Stimulated activated effector memory CD8-positive, alpha-beta T cell treated with anti-CD3 and anti-CD28 coated beads, Interleukin-12 subunit alpha, Interleukin-12 subunit beta, amount 100 ng/mL, for 72 hours (primary cell): ENCODE data around the gene LRRC71.

Experiments
- ATAC-seq: fragments of 150-1000 bp; cut with Tn5 transposase; 2 replicates; pipeline ENCODE4 v1.10.0; 2021
- DNase-seq, 2 donors: peaks; one replicate each; pipeline ENCODE4 v3.0.0; 2021 to 2022; ENCODE audit warnings: low spot score in 2 of 2
- H3K27ac Mint-ChIP-seq: one replicate; pipeline ENCODE4 v1.8.0; 2022; ENCODE audit warnings: mild to moderate bottlenecking, mixed read lengths
- H3K36me3 Mint-ChIP-seq: one replicate; pipeline ENCODE4 v1.8.0; 2022; ENCODE audit warnings: mild to moderate bottlenecking, mixed read lengths
- H3K4me1 Mint-ChIP-seq: one replicate; pipeline ENCODE4 v1.8.0; 2022; ENCODE audit warnings: mixed read lengths
- H3K4me3 Mint-ChIP-seq: one replicate; pipeline ENCODE4 v1.8.0; 2022; ENCODE audit warnings: mild to moderate bottlenecking, mixed read lengths
- H3K9me3 Mint-ChIP-seq: one replicate; pipeline ENCODE4 v1.8.0; 2022; ENCODE audit warnings: mixed read lengths

The LRRC71 gene

DNA sequence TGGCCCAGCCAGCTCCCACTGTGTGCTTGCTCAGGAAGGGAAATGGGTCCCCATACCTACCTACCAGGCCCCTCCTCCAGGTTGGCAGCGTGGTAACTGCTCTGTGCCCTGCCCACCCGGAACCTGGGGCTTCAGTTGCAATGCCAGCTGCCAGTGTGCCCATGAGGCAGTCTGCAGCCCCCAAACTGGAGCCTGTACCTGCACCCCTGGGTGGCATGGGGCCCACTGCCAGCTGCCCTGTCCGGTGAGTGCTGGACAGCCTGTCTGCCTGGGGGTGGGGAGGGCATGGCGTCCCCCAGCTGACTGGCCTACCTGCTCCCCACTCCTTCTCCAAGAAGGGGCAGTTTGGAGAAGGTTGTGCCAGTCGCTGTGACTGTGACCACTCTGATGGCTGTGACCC, 10.8 kb upstream of the LRRC71 start:
- peaks cover 16% of the 10 kb centered on the region for H3K4me1 Mint-ChIP-seq
- no peak for DNase-seq
- H3K36me3 Mint-ChIP-seq: no peaks in the 10 kb centered on the region
- H3K4me3 Mint-ChIP-seq: no peak overlapping the region
- no peaks in the 10 kb centered on the region for H3K9me3 Mint-ChIP-seq
- no peak for ATAC-seq
- H3K27ac Mint-ChIP-seq: no peak overlapping the region

DNA sequence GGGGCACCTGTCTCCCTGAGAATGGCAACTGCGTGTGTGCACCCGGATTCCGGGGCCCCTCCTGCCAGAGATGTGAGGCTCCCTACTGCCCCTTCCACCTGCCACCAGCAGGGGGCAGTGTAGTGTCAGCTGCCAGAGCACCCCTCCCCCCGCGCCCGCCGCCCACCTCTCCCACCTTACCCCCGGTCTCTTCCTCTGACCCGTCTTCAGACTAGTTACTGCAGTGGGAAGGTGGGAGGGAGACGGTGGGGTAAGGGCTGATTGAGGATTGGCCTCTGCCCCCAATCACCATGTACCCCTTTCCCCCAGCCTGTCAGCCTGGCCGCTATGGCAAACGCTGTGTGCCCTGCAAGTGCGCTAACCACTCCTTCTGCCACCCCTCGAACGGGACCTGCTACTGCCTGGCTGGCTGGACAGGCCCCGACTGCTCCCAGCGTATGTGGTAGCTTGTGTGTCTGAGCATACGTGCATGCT, 10.1 kb upstream of the LRRC71 start:
- H3K27ac Mint-ChIP-seq: no peak overlapping the region
- peak; percentile 37 for ATAC-seq
- H3K4me1 Mint-ChIP-seq: peaks cover 16% of the 10 kb centered on the region
- no peaks in the 10 kb centered on the region for H3K9me3 Mint-ChIP-seq
- H3K36me3 Mint-ChIP-seq: no peaks in the 10 kb centered on the region
- peak; percentile 57 to 78 for DNase-seq
- H3K4me3 Mint-ChIP-seq: no peak overlapping the region

DNA sequence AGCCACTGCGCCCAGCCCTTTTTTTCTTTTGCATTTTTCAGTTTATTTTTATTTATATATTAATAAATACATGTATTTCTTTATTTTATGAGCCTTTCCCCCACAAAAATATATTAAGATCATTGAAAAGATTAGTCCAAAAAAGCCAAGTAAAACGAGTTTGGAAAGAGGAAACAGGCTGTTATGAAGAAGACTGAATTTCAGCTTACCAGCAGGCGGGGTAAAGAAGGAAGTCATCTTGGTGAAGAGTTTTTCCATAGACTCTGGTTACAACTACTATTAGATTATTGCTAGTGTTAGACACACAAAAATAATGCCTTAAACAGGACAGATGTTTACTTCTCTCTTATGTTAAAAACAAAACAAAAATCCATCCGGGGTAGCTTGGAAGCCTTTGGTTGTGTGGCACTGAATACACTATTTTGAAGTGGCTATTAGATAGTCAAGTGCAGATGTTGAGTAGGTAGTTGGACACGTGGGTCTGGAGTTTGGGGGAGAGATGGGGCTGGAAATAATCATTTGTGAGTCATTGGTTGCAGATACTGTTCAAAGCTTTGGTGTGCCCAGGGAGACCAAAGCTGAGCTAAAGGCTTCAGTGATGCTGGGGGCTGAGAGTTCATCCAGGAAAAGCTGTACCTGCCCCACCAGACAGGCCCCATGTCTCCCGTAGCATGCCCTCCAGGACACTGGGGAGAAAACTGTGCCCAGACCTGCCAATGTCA, 8.7 kb upstream of the LRRC71 start:
- DNase-seq: no peak
- H3K27ac Mint-ChIP-seq: no peak overlapping the region
- H3K36me3 Mint-ChIP-seq: no peaks in the 10 kb centered on the region
- H3K4me1 Mint-ChIP-seq: peaks cover 15% of the 10 kb centered on the region
- H3K9me3 Mint-ChIP-seq: no peaks in the 10 kb centered on the region
- no peak for ATAC-seq
- H3K4me3 Mint-ChIP-seq: no peak overlapping the region

DNA sequence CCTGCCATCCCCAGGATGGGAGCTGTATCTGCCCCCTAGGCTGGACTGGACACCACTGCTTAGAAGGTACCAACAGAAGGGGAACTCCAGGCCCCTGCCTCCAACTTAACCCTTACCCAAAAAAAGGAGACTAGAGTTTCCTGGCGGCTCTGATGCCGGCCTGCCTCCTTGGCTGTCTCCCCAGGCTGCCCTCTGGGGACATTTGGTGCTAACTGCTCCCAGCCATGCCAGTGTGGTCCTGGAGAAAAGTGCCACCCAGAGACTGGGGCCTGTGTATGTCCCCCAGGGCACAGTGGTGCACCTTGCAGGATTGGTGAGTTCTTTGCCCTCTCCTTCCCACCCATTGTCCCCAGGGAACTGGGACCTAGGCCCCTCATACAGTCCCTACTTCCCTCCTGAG, 8.1 kb upstream of the LRRC71 start:
- no peaks in the 10 kb centered on the region for H3K36me3 Mint-ChIP-seq
- ATAC-seq (no peak), DNase-seq (no peak)
- no peak overlapping the region for H3K27ac Mint-ChIP-seq
- H3K9me3 Mint-ChIP-seq: no peaks in the 10 kb centered on the region
- no peak overlapping the region for H3K4me3 Mint-ChIP-seq
- peaks cover 10% of the 10 kb centered on the region for H3K4me1 Mint-ChIP-seq

DNA sequence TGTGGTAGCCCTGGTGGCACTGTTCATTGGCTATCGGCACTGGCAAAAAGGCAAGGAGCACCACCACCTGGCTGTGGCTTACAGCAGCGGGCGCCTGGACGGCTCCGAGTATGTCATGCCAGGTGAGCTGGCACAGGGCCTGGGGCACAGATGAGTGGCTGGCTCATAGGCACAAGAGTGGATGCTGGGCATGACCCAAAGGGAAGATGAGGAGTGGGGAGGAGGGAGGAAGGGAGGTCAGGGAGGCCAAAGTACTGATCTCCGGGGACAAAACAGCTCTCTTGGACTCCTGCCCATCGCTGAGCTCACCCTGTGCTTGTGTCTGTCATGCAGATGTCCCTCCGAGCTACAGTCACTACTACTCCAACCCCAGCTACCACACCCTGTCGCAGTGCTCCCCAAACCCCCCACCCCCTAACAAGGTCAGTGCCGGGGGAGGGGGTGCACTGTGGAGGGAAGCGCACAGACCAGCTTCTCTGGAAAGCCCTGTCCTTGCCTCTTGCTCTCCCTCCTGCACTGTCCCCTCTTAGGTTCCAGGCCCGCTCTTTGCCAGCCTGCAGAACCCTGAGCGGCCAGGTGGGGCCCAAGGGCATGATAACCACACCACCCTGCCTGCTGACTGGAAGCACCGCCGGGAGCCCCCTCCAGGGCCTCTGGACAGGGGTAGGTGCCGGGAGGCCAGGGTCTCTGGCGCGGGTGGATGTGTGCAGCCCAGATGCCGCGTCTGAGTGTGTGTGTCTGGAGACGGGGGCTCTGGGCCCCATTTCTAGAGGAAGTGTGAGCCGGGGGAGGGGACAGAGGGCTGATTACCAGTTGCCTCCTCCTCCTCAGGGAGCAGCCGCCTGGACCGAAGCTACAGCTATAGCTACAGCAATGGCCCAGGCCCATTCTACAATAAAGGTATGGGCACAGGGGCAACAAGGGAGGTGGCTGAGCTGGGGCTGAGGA, 7.3 kb upstream of the LRRC71 start:
- no peak overlapping the region for H3K27ac Mint-ChIP-seq
- ATAC-seq: no peak
- no peak for DNase-seq

DNA sequence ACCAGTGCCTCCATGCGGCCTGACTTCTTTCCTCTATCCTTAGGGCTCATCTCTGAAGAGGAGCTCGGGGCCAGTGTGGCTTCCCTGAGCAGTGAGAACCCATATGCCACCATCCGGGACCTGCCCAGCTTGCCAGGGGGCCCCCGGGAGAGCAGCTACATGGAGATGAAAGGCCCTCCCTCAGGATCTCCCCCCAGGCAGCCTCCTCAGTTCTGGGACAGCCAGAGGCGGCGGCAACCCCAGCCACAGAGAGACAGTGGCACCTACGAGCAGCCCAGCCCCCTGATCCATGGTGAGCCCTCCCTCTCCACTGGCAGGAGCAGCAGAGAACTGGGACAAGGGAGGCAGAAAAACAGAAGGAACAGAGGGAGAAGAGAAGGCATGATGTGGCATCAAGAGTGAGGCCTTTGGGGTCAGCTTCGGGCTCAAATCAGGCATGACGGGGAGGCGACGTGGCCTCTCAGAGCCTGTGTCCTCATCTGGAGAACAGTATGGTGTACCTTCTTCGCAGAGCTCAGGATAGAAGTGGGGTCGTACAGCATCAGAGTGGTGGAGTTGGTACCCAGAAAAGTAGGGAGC, 6.5 kb upstream of the LRRC71 start:
- H3K9me3 Mint-ChIP-seq: no peaks in the 10 kb centered on the region
- no peak overlapping the region for H3K27ac Mint-ChIP-seq
- ATAC-seq: no peak
- H3K4me1 Mint-ChIP-seq: peaks cover 10% of the 10 kb centered on the region
- no peak for DNase-seq
- H3K36me3 Mint-ChIP-seq: no peaks in the 10 kb centered on the region
- no peak overlapping the region for H3K4me3 Mint-ChIP-seq

More for the DNA sequence above, 7.3 kb upstream of the LRRC71 start:
- Mint-ChIP-seq H3K4me3 (no peak overlapping the region), H3K36me3 (no peaks in the 10 kb centered on the region), H3K9me3 (no peaks in the 10 kb centered on the region), H3K4me1 (peaks cover 10% of the 10 kb centered on the region)

DNA sequence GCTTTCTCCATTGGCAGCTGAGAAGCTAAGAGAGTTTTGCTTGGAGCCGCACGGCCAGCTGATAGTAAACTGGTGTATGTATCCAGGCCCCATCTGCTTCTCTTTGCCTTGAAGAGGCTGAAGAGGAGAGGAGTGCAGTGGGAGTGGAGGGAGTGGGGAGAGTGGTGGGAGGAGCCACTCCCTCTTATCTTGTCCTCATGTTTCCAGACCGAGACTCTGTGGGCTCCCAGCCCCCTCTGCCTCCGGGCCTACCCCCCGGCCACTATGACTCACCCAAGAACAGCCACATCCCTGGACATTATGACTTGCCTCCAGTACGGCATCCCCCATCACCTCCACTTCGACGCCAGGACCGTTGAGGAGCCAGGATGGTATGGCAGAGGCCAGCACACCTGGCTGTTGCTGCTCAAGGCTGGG, 6.0 kb upstream of the LRRC71 start:
- Mint-ChIP-seq H3K4me3 (no peak overlapping the region), H3K9me3 (no peaks in the 10 kb centered on the region)

DNA sequence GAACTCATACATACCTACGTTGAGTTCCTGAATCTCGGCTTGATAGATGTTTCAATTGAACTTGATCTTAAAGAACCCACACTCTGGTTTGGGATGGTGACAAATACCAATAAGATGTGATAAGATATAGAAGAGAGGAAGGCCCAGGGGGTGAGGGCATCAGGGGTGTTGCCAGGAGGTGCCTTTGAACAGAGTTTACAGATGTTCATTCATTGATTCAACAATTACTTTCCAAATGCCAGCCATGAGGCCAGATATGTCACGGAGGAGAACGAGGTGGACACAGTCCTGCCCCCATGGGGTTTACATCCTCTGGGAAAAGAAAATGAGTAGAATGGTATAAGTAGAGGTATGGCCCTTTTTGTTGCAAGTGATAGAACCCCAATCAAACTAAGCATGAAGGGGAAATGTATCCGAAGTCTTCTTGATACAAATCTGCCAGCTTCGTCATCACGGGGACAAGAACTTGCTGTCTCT, 659 bp downstream of the LRRC71 start:
- no peak overlapping the region for H3K27ac Mint-ChIP-seq
- H3K4me3 Mint-ChIP-seq: peak overlapping the region; percentile 46
- H3K36me3 Mint-ChIP-seq: no peaks in the 10 kb centered on the region
- DNase-seq (no peak), ATAC-seq (no peak)
- H3K9me3 Mint-ChIP-seq: no peaks in the 10 kb centered on the region
- H3K4me1 Mint-ChIP-seq: peaks cover 28% of the 10 kb centered on the region

More for the DNA sequence above, 6.0 kb upstream of the LRRC71 start:
- DNase-seq (no peak), ATAC-seq (no peak)
- peaks cover 10% of the 10 kb centered on the region for H3K4me1 Mint-ChIP-seq
- H3K36me3 Mint-ChIP-seq: no peaks in the 10 kb centered on the region
- H3K27ac Mint-ChIP-seq: no peak overlapping the region

DNA sequence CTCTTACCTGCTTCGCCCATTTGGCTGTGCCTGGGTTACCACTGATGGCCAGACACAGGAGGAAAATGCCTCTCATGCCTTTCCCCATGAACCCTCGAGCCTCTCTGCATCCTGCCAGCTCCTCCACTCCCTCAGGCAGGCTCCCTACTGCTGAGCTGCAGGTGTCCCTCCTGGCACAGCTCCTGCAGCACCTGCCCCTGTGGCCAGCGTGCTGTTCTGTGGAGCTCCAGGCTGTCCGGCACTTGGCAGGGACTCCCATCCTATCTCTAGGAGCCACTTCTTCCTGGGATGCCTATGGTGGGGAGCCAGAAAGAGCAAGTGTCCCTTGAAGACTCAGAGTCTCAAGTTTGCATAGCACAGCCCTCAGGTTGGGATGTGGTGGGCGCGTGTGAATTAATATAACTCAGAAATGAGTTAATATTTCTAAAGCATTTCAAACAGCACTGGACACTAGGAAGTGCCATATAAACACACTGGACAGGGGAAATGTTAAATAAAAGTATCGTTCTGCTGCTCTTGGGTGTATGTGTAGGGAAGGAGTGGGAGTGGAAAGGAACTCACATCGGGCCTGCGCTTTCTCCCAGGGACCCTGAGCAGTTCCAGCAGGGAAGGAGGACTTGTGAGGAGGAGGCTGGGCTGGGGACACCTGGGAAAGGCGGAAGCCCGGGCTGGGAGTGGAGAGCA, 2.7 kb downstream of the LRRC71 start:
- no peak overlapping the region for H3K27ac Mint-ChIP-seq
- DNase-seq (no peak), ATAC-seq (no peak)
- no peaks in the 10 kb centered on the region for H3K9me3 Mint-ChIP-seq
- H3K4me3 Mint-ChIP-seq: no peak overlapping the region
- H3K4me1 Mint-ChIP-seq: peaks cover 47% of the 10 kb centered on the region
- H3K36me3 Mint-ChIP-seq: no peaks in the 10 kb centered on the region

DNA sequence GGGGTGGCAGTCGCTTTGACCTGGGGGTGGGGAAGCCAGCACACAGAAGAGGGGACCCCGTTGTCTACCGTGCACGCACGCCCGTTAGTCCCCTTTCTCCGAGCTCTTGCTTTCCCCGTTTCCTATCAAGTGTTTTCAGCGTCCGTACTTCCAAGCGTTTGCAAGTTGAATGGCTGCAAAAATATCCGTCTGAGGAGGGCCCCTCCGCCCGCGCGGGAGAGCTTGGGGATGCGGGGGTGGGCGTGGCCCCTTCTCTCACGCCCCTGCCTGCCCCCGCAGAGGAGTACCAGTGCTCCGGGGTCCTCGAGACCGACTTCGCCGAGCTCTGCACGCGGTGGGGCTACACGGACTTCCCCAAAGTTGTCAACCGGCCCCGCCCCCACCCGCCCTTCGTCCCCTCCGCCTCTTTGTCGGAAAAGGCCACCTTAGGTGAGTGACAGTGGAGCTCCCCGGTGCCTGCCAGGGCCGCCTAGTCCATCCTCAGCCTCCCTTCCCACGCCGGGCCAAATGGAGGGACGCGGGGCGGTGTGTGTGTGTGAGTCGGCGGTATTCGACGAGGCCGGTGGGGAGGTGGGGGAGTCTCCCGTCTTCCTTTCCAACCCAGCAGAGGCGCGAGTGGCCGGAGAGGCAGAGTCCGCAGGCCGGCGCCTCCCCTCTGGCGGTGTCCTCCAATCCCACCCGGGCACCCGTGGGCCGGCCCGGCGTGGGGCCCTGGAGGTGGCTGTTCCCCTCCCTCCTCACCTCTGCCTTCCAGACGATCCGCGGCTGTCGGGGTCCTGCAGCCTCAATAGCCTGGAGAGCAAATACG, 3.4 kb downstream of the LRRC71 start:
- no peak overlapping the region for H3K4me3 Mint-ChIP-seq
- DNase-seq: no peak
- H3K27ac Mint-ChIP-seq: no peak overlapping the region
- no peaks in the 10 kb centered on the region for H3K36me3 Mint-ChIP-seq
- ATAC-seq: no peak
- peaks cover 51% of the 10 kb centered on the region for H3K4me1 Mint-ChIP-seq
- no peaks in the 10 kb centered on the region for H3K9me3 Mint-ChIP-seq

DNA sequence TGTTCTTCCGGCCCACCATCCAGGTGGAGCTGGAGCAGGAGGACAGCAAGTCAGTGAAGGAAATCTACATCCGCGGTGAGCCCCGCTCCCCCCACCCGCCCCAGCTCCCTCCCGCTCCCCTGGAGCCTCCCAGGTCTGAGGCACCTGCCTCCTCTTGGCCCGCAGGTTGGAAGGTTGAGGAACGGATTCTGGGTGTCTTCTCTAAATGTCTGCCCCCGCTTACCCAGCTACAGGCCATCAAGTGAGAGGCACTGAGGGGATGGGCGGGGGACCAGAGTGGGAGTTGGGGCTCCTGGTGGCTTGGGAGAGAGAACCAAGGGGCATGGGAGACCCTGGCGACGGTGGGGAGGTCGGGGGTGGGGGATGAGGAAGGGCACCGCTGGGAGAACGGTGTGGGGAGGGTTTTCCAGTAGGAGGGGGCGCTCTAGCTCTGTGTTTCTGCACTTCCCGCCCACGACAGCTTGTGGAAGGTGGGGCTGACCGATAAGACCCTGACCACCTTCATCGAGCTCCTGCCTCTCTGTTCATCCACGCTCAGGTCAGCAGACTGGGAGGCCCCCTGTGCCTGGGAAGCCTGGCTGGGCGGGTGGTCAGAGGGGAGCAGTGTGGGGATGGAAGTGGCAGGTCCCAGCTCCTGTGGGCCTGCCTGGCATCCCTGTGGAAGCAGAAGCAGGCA, 4.2 kb downstream of the LRRC71 start:
- DNase-seq: no peak
- Mint-ChIP-seq H3K9me3 (no peaks in the 10 kb centered on the region), H3K4me3 (no peak overlapping the region), H3K27ac (no peak overlapping the region), H3K4me1 (peaks cover 51% of the 10 kb centered on the region), H3K36me3 (no peaks in the 10 kb centered on the region)
- ATAC-seq: no peak

DNA sequence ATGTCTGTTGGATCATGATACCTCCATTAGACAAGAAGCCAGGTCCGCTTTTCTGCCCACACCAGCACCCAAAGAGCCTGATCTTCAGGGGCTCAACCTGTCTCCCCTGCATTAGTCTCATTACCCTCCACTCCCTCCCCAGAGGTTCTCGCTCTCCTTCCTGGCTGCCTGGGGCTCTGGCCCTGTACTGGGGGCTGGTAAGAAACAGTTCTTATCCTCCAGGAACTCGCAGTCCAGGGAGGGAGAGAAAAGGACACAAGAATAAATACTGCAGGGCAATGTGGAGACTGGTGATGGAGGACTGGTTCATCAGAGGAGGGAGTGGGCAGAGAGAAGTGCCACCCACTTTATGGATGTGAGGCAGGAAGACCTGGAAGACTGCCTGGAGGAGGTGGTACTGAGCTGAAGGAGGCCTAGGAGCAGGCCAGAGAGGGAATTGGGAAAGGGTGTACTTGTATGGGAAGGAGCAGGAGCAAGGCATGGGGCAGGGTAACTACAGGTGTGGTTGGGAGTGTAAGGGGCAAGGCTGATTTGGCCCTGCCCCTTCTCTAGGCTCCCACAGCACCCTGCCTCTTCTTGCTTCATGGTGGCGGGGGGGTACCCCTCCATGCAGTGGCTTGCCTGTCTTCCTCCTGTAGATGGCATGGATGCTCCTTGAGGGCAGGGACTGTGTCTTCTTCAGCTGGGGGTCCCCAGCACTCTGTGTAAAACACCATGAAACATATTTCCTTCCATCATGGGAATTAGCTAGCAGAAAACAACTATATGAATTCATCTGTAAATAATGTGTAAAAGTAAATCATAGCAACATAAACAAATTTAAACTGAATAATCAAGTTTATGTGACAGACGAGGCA, 5.0 kb downstream of the LRRC71 start:
- Mint-ChIP-seq H3K4me3 (no peak overlapping the region), H3K27ac (no peak overlapping the region), H3K9me3 (no peaks in the 10 kb centered on the region), H3K36me3 (no peaks in the 10 kb centered on the region), H3K4me1 (peaks cover 49% of the 10 kb centered on the region)
- ATAC-seq: no peak
- no peak for DNase-seq

DNA sequence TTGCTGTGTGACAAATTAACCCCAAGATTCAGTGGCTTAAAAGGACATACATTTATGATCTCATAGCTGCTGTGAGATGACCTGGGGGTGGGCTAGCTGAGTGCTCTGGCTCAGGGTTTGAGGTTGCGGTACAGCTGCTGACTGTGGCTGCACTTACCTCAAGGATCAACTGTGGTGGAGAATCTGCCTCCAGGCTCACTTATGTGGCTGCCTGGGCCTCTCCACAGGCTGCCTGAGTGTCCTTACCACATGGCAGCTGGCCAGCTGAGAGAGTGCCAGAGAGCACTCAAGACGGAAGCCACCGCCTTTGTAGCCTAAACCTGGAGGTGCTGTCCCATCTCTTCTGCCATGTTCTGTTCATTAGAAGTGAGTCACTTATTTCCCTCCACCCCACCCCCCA, 5.7 kb downstream of the LRRC71 start:
- H3K4me1 Mint-ChIP-seq: peaks cover 41% of the 10 kb centered on the region
- no peak overlapping the region for H3K27ac Mint-ChIP-seq
- no peaks in the 10 kb centered on the region for H3K36me3 Mint-ChIP-seq
- ATAC-seq (peak; percentile 88), DNase-seq (peak; percentile 33 to 68)
- H3K9me3 Mint-ChIP-seq: no peaks in the 10 kb centered on the region
- no peak overlapping the region for H3K4me3 Mint-ChIP-seq
